Suppressor macrophage treated with lipopolysaccharide for 4 hours (primary cell): ENCODE data around the gene TSPOAP1.

Experiments used
- DNase-seq: peaks from one replicate; pipeline ENCODE4 v3.0.0-alpha.2; 2020

Gene TSPOAP1

GRCh38 chr17:58327363-58328194 lies 1.0 kb downstream of the TSPOAP1 start:
- no peak for DNase-seq

GRCh38 chr17:58326609-58327362 lies 1.8 kb downstream of the TSPOAP1 start:
- no peak for DNase-seq

- no peak for DNase-seq
These were observed 2.6 kb downstream of the TSPOAP1 start for GRCh38 chr17:58325976-58326468.

DNA sequence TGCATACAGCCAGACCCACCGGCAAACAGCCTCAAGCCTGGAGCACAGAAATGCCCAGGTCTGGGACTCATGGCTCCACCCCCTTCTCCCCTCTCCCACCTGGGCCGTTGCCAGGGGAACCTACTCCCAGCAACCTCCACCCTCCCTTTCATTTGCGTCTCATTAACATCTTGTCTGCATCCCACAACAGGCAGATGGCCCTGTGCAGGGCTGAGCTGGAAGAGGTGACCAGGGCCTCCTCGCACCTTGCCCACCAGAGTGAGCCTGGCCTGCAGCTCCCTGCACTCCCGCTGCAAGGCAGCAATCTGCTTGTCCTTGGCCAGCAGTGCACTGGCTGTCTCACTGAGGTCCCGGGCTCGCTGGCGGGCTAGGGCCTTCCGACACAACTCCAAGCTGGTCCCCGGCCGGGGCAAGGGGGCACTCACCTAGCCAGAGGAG lies 3.3 kb downstream of the TSPOAP1 start:
- no peak for DNase-seq

- no peak for DNase-seq
These were observed 3.9 kb downstream of the TSPOAP1 start for GRCh38 chr17:58324409-58325288.

DNA sequence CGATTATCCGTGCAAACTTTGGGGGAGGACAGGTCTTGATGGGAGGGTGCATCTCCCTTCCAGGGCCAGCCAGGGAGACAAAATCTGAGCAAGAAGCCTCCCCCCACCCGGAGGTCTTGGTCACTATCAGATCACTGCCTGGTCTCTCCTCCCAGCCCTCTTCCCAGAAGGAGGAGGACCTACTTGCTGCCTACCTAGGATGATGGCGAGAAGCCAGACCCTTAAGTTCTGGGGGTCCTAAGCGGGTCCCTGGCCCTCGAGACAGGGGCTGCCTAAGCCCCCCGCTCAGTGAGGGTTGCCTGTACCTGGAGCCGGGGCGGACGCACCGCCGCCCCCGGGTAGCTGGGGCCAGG lies 4.6 kb downstream of the TSPOAP1 start:
- no peak for DNase-seq

DNA sequence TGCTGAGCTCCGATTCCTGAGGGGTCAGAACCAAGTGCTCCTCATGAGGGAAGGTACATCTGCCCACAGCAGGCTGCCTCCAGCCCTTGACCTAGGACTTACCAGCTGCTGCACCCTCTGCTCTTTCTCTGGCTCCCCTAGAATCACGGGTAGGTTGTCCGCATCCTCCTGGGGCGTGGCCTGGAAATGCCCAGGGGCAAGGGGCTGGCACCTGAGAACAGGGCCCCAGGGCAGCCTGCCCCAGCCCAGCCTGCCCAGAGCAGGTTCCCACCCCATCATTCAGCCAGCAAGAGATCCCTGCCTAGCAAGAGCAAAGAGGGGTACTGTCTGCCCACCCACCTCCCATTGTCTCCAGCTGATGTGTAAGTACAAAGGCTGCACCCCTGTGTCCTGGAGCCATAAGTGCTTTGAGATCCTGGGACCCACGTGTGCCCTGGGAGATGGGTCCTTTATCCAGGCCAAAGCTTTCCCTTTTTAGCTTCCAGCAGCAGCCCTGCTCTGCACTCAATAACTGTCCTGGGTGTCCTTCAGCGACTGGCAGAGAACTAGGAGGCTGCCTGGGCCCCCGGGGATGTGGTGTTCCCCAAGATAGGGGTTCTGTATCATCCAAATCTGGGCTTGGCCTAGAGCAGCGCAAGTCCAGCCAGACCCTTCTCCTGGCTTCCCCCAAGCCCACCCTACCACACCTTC lies 5.1 kb downstream of the TSPOAP1 start:
- no peak for DNase-seq

DNA sequence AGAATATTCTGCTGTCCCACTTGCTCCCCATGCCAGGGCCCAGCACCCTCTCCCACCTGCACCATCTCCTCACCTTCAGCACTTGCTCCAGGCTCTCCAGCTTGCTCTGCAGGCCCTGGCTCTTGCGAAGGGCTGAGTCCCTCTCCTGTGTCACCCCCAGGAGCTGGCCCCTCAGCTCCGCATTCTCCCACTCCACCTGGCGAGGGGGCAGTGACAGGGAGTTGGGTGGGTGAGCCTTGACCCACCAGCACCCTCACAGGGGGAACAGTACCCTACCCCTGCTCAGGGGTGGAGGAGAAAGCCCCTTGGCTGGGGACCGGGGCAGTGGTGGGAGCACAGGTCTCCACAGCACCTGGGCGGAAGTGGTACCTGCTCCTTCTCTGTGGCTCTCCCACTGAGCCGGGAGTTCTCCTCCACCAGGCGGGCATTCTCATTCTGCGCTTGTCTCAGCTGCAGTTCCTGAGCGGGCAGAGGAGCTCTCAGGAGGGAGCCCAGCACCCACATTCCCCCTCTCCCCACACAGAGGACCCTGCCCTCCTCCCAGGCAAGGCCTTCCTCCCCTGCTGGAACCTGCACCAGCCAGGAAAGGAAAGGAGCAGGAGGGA lies 5.9 kb downstream of the TSPOAP1 start:
- DNase-seq: no peak

GRCh38 chr17:58321571-58322525 lies 6.7 kb downstream of the TSPOAP1 start:
- DNase-seq: no peak

DNA sequence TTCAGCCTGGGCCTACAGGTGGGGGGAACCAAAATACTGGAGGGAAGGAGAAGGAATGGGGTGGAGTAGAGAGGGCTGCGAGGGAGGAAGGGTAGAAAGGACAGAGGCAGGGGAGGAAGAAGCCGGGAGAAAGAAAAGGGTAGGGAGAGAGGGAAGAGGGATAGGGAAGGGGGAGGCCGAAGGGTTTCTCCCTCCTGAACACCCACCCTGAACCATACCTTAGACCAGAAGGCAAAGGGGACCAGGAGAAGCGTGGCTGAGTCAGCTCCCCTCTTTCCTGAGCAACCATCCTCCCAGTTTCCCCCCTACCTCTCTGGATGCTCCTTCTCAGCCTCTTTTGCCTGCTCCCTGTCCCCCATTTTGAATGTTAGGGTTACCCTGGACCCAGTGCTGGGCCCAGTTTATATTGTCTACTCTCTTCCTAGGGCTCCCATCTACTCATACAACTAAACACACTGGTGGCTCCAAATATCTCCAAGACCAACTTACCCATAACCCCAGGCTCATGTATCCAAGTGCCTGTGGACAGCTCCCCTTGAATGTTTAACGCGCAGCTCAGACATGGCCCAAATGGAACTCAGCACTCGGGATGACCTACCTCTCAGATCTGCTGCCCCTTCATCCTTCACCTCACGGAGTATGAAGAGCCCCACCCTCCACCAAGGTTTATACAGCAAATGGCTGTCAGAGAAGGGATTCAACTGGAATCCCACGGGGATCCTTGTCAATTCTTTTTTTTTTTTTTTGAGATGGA lies 7.8 kb downstream of the TSPOAP1 start:
- no peak for DNase-seq

- no peak for DNase-seq
These were observed 8.4 kb downstream of the TSPOAP1 start for GRCh38 chr17:58320163-58320558.

DNA sequence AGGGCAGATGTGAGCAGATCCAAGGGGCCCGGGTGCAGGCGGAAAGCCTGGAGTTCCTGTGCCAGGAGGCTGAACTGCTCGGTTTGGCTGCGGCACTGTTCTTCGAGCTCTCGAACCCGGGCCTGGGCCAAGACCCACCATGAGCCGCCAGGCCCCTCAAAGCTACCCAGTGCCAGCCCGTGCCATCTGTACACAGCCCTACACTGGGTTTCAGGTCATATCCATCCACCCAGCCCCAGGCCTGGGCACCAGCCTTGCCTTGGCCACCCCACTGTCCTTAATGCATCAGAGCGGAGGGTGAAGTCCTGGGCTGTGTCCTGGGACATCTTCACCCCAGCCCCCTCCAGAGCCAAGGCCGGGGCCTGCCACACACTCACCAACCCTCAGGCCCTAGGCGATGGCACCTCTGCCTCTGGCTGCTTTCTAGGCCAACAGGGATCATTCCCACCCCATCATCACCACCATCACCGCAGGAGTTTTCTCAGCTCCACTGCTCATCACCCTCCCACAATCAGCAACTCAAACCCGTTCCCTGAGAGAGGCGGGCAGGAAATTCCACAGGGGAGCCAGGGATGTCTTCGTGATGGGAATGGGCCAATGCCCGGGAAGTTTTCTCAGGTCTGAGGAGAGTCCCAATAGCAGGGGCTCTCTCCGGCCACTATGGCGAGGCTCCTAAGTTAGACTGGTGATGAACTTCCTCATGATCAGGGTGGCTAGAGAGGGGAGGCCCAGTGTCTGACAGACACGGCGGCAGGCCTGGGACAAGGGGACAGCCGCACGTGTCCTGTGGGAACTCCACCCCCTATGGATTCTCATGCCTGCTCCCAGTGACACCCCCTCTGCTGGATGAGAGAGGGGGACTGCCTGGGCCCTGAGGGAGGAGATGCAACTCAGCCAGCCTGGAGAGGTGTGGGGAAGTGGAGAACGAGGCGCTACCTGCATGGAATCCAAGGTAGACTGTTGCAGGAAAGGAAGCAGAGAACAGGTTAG lies 9.1 kb downstream of the TSPOAP1 start:
- no peak for DNase-seq

DNA sequence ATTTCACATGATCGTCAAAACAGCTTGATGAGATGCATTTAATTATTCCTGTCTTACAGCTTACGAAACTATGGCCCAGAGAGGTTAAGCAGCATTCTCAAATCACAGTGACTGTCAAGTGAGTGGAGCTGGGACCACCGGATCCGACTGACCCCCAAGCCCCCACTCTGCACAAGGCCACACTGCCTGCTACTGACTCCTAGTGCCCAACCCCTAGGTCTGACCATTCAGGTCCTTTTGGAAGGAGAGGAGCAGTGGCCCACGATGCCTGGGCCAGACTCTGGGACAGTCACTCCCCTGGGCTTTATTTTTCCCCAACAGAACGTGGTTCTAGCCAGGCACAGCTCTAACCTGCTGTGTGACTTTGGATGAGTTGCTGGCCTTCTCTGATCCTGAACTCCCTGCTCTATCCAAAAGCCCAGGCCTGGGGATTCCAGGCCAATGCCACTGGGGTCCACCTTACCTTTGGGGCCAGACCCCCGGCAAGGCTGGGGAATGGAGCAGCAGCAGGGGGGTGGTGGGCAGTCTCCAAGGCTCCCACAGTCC lies 9.9 kb downstream of the TSPOAP1 start:
- DNase-seq: no peak

DNA sequence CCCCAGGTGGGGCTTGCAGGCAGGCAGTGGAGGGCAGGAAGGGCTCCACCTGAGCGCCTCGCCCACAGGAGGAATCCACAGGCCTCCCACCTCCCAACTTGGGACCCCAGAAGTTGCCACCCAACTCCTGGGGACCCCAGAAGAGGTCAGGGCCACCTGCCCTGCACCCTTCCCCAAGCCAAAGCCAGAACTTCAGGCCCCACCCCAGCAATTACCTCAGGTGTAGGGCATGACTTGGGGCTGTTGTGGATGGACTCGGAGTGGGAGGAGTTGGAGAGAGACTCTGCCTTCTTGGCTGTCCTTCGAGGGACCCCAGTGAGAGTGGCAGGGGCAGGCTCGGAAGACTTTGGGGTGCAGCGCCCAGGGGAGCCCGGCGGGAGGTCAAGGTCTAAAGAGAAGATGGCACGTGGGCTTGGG lies 10.5 kb downstream of the TSPOAP1 start:
- no peak for DNase-seq

GRCh38 chr17:58317421-58318064 lies 11.1 kb downstream of the TSPOAP1 start:
- peak; percentile 68 for DNase-seq

DNA sequence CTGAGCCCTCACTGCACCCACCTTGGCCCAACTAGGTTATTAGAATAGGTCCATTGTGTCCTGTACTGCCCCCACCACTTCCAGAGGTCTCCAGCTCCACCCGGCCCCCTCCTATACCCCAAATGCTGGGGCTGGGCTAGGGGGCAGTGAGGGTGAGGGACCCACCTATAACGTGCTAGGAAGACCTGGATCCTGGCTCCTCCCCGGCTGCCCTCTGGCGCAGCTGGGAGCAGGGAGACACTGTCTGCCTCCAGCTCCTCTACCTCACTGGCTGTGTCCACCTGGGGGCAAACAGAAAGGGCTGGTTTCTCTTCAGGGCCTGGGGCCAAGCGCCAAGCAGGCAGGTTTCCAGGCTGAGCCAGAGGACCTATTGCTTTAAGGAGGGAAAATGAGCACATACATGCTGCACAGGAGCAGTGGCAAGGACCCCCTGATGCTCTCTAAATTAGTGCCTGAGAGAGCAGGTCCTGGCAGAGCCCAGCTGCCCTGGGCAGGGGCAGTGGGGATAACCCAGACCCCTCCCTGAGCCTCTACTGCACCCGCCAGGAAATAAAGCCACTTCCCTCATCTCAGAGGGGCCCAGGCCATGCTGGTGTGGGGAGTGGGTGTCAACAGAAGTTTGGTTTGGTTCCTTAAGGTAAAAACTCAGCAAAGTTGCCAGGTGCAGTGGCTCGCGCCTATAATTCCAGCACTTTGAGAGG lies 12.2 kb downstream of the TSPOAP1 start:
- DNase-seq: no peak

DNA sequence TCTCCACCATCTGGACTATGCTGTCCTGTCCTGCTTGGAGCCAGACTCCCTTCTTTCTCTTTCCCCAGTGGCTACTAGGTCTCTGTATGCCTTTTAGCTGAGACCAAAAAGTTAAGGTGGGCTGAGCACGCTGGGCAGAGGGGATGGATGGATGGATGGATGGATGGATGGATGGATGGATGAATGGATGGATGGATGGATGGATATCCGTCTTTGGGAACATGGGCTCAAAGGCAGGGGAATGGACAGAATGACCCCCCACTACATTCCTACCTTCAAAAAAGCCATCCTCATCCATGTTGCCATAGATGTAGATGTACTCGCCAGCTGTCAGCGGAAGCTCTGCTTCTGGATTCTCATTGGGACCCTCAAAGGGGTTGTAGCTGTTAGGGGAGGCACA lies 12.8 kb downstream of the TSPOAP1 start:
- no peak for DNase-seq
